WTC11 (cell line): ENCODE results near the gene PRELP. TPM values are rescaled to one million over a fixed set of nuclear protein-coding genes. Genes with fewer than 3 reads are reported as not detected.

Experiments used
- ATAC-seq: fragments of 200-7000 bp; cut with Tn5 transposase; 2 replicates; pipeline ENCODE4 v1.10.0; 2021; ENCODE audit warnings: mild to moderate bottlenecking, moderate library complexity
- CTCF ChIA-PET: fragments of 300-600 bp; sonication (Branson Sonifier 250); formaldehyde crosslinking; loops from one replicate; lab custom pipeline; 2021; ENCODE audit warnings: antibody characterized with exemption; lab: Charles Lee
- POLR2A ChIA-PET: fragments of 350-600 bp; sonication (Branson Sonifier 250); formaldehyde crosslinking; loops from one replicate; lab custom pipeline; 2021; ENCODE audit warnings: antibody characterized with exemption; lab: Charles Lee
- DNase-seq: peaks from one replicate; pipeline ENCODE4 v3.0.0; 2021; ENCODE audit warnings: low spot score
- H3K27ac Mint-ChIP-seq: 2 replicates; pipeline ENCODE4 v1.8.0; 2021; ENCODE audit warnings: mixed read lengths
- H3K27me3 Mint-ChIP-seq: 2 replicates; pipeline ENCODE4 v1.8.0; 2021; ENCODE audit warnings: low read depth, mild to moderate bottlenecking, moderate library complexity, mixed read lengths
- H3K36me3 Mint-ChIP-seq: 2 replicates; pipeline ENCODE4 v1.8.0; 2021; ENCODE audit warnings: mixed read lengths
- H3K4me1 Mint-ChIP-seq: 2 replicates; pipeline ENCODE4 v1.8.0; 2022; ENCODE audit warnings: mixed read lengths
- H3K4me3 Mint-ChIP-seq: 2 replicates; pipeline ENCODE4 v1.8.0; 2021; ENCODE audit warnings: mild to moderate bottlenecking, moderate library complexity, mixed read lengths
- H3K9me3 Mint-ChIP-seq: 2 replicates; pipeline ENCODE4 v1.8.0; 2021; ENCODE audit warnings: mixed read lengths
- ARID4B ChIP-seq: sonication (generic); formaldehyde crosslinking; IDR thresholded peaks from 2 replicates; pipeline ENCODE4 v1.8.0; 2023; ENCODE audit warnings: missing genetic modification reagents, mild to moderate bottlenecking, borderline replicate concordance
- CDX4 ChIP-seq: fragments of 250-450 bp; sonication (Bioruptor Pico); IDR thresholded peaks from 2 replicates; pipeline ENCODE4 v1.9.0; 2021; ENCODE audit warnings: moderate library complexity, mild to moderate bottlenecking, inconsistent platforms, borderline replicate concordance
- CREB1 ChIP-seq: sonication (generic); formaldehyde crosslinking; IDR thresholded peaks from 2 replicates; pipeline ENCODE4 v1.8.0; 2023; ENCODE audit warnings: mild to moderate bottlenecking, missing genetic modification reagents
- EMX1 ChIP-seq: fragments of 250-450 bp; sonication (Bioruptor Pico); IDR thresholded peaks from 2 replicates; pipeline ENCODE4 v1.8.0; 2021; ENCODE audit warnings: mild to moderate bottlenecking
- MLX ChIP-seq: sonication (generic); formaldehyde crosslinking; IDR thresholded peaks from 2 replicates; pipeline ENCODE4 v1.8.1; 2023; ENCODE audit warnings: mild to moderate bottlenecking, missing genetic modification reagents, moderate library complexity
- SMAD3 ChIP-seq: sonication (generic); formaldehyde crosslinking; IDR thresholded peaks from 2 replicates; pipeline ENCODE4 v1.8.0; 2022; ENCODE audit warnings: missing genetic modification reagents, mild to moderate bottlenecking, borderline replicate concordance
- STAT6 ChIP-seq: sonication (generic); formaldehyde crosslinking; conservative IDR thresholded peaks from 2 replicates; pipeline ENCODE4 v1.8.1; 2023; ENCODE audit warnings: mild to moderate bottlenecking, low read depth, missing genetic modification reagents, moderate library complexity
- TEAD1 ChIP-seq: sonication (generic); formaldehyde crosslinking; IDR thresholded peaks from 2 replicates; pipeline ENCODE4 v1.8.0; 2022; ENCODE audit warnings: mild to moderate bottlenecking, missing genetic modification reagents
- ZMAT4 ChIP-seq: fragments of 250-450 bp; sonication (Bioruptor Pico); IDR thresholded peaks from 2 replicates; pipeline ENCODE4 v1.9.0; 2021; ENCODE audit warnings: mild to moderate bottlenecking
- ZNF425 ChIP-seq: fragments of 250-450 bp; sonication (Bioruptor Pico); conservative IDR thresholded peaks from 2 replicates; pipeline ENCODE4 v1.9.0; 2021; ENCODE audit warnings: mild to moderate bottlenecking
- total RNA-seq: library from RNA; stranded (reverse); gene quantifications from 3 replicates; pipeline ENCODE4 v1.2.3, GENCODE V29; 2021

Gene PRELP
- total RNA-seq, 1 experiment from 2014 or later, result 0.17 TPM

- TF ChIP-seq MLX (no peak), CREB1 (CRISPR knock-in tag) (no peak), ARID4B (CRISPR knock-in tag) (no peak)
These were observed 48.1 kb downstream of the PRELP start (continued) for GRCh38 chr1:203523667-203524066.

GRCh38 chr1:203524152-203524551 lies 48.5 kb downstream of the PRELP start:
- no peak for ATAC-seq
- POLR2A ChIA-PET, result no interaction called here
- H3K4me1 Mint-ChIP-seq, result peaks cover 50% of the 10 kb centered on the region

More at GRCh38 chr1:203524152-203524551, 48.5 kb downstream of the PRELP start:
- Mint-ChIP-seq H3K9me3 (no peaks in the 10 kb centered on the region), H3K27ac (no peak overlapping the region), H3K36me3 (no peaks in the 10 kb centered on the region), H3K4me3 (no peak overlapping the region), H3K27me3 (peaks cover 39% of the 10 kb centered on the region)
- no peak for DNase-seq
- TF ChIP-seq CDX4 (CRISPR knock-in tag), result no peak
- TF ChIP-seq EMX1 (CRISPR knock-in tag), result no peak
- no peak for TF ChIP-seq ZNF425 (CRISPR knock-in tag)
- TF ChIP-seq TEAD1 (CRISPR knock-in tag), result no peak
- no peak for TF ChIP-seq MLX
- TF ChIP-seq ZMAT4 (CRISPR knock-in tag), result no peak
- no peak for TF ChIP-seq SMAD3 (CRISPR knock-in tag)
- TF ChIP-seq STAT6 (CRISPR knock-in tag), result no peak
- CTCF ChIA-PET, result interaction anchor here (1.3 kb wide), 1 partner anchor 178 kb away, joined by 5 read pairs; no protein-coding TSS in a partner anchor
